ENCODE results near the gene ZPLD1.

The ZPLD1 gene

GRCh38 chr3:102447272-102447671 lies 12.5 kb downstream of the ZPLD1 start:
- Histone ChIP-seq H3K9me2 (ENCODE audit: low read depth, low read length) (no peaks in the 10 kb centered on the region), H3K36me3 (ENCODE audit: insufficient read depth, low read length) (no peaks in the 10 kb centered on the region), H3K79me2 (ENCODE audit: insufficient read depth, low read length) (no peaks in the 10 kb centered on the region), H3K4me2 (ENCODE audit: low read length) (no peak overlapping the region), H3K4me3 (ENCODE audit: low read depth, low read length, poor library complexity, severe bottlenecking) (no peak overlapping the region), H4K20me1 (ENCODE audit: insufficient read depth, low read length) (no peaks in the 10 kb centered on the region), H2AFZ (ENCODE audit: low read length) (no peak overlapping the region), H3F3A (ENCODE audit: insufficient read depth, low read length) (no peaks in the 10 kb centered on the region), H3K27me3 (ENCODE audit: insufficient read depth, low read length) (no peaks in the 10 kb centered on the region), H3K9me3 (ENCODE audit: low read length) (no peaks in the 10 kb centered on the region), H3K27ac (ENCODE audit: low read depth, low read length, poor library complexity, severe bottlenecking) (no peak overlapping the region), H3K9ac (ENCODE audit: low read length) (no peak overlapping the region), H3K4me1 (ENCODE audit: insufficient read depth, low read length, severe bottlenecking) (no peaks in the 10 kb centered on the region)
- no peak for TF ChIP-seq EZH2 (IDR thresholded peaks at IDR 0.05; ENCODE audit: borderline replicate concordance, low read length)
- TF ChIP-seq, protein P1, sequence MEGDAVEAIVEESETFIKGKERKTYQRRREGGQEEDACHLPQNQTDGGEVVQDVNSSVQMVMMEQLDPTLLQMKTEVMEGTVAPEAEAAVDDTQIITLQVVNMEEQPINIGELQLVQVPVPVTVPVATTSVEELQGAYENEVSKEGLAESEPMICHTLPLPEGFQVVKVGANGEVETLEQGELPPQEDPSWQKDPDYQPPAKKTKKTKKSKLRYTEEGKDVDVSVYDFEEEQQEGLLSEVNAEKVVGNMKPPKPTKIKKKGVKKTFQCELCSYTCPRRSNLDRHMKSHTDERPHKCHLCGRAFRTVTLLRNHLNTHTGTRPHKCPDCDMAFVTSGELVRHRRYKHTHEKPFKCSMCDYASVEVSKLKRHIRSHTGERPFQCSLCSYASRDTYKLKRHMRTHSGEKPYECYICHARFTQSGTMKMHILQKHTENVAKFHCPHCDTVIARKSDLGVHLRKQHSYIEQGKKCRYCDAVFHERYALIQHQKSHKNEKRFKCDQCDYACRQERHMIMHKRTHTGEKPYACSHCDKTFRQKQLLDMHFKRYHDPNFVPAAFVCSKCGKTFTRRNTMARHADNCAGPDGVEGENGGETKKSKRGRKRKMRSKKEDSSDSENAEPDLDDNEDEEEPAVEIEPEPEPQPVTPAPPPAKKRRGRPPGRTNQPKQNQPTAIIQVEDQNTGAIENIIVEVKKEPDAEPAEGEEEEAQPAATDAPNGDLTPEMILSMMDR (IDR thresholded peaks at IDR 0.05; ENCODE audit: low read length): no peak

DNA sequence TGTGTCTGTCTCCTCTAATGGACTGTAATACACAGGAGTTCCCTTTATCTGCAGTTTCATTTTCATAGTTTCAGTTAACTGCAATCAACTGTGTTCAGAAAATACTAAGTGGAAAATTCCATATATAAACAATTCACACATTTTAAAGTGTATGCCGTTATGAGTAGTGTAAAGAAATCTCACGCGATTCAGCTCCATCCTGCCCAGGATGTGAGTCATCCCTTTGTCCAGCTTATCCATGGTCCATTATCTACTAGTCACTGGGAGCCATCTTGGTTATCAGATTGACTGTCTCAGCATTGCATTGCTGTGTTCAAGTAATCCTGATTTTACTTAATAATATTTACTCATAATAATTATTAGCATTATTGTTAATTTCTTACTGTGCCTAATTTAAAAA lies 14.5 kb downstream of the ZPLD1 start:
- Histone ChIP-seq H2AFZ (ENCODE audit: low read length) (no peak overlapping the region), H3F3A (ENCODE audit: insufficient read depth, low read length) (no peaks in the 10 kb centered on the region), H3K9me2 (ENCODE audit: low read depth, low read length) (no peaks in the 10 kb centered on the region), H3K9ac (ENCODE audit: low read length) (no peak overlapping the region), H3K9me3 (ENCODE audit: low read length) (no peaks in the 10 kb centered on the region), H3K4me2 (ENCODE audit: low read length) (no peak overlapping the region), H3K4me3 (ENCODE audit: low read depth, low read length, poor library complexity, severe bottlenecking) (no peak overlapping the region), H4K20me1 (ENCODE audit: insufficient read depth, low read length) (no peaks in the 10 kb centered on the region), H3K27me3 (ENCODE audit: insufficient read depth, low read length) (no peaks in the 10 kb centered on the region; the same call in 1 of the 2 replicates), H3K4me1 (ENCODE audit: insufficient read depth, low read length, severe bottlenecking) (no peaks in the 10 kb centered on the region), H3K27ac (ENCODE audit: low read depth, low read length, poor library complexity, severe bottlenecking) (no peak overlapping the region), H3K79me2 (ENCODE audit: insufficient read depth, low read length) (no peaks in the 10 kb centered on the region), H3K36me3 (ENCODE audit: insufficient read depth, low read length) (no peaks in the 10 kb centered on the region)
- TF ChIP-seq, protein P1 (IDR thresholded peaks at IDR 0.05; ENCODE audit: low read length): no peak
- TF ChIP-seq EZH2 (IDR thresholded peaks at IDR 0.05; ENCODE audit: borderline replicate concordance, low read length): no peak

- H4K20me1 ChIP-seq (ENCODE audit: insufficient read depth, low read length): no peaks in the 10 kb centered on the region
- H3K27me3 ChIP-seq (ENCODE audit: insufficient read depth, low read length): no peaks in the 10 kb centered on the region; the same call in 1 of the 2 replicates
- no peaks in the 10 kb centered on the region for H3K4me1 ChIP-seq (ENCODE audit: insufficient read depth, low read length, severe bottlenecking)
- H3K27ac ChIP-seq (ENCODE audit: low read depth, low read length, poor library complexity, severe bottlenecking): no peak overlapping the region
- H3K9me2 ChIP-seq (ENCODE audit: low read depth, low read length): no peaks in the 10 kb centered on the region
- H3K36me3 ChIP-seq (ENCODE audit: insufficient read depth, low read length): no peaks in the 10 kb centered on the region
- H2AFZ ChIP-seq (ENCODE audit: low read length): no peak overlapping the region
- no peak overlapping the region for H3K4me2 ChIP-seq (ENCODE audit: low read length)
- H3K4me3 ChIP-seq (ENCODE audit: low read depth, low read length, poor library complexity, severe bottlenecking): no peak overlapping the region
- H3K9me3 ChIP-seq (ENCODE audit: low read length): no peaks in the 10 kb centered on the region
- no peaks in the 10 kb centered on the region for H3K79me2 ChIP-seq (ENCODE audit: insufficient read depth, low read length)
- H3K9ac ChIP-seq (ENCODE audit: low read length): no peak overlapping the region
- H3F3A ChIP-seq (ENCODE audit: insufficient read depth, low read length): no peaks in the 10 kb centered on the region
- TF ChIP-seq, protein P1 (IDR thresholded peaks at IDR 0.05; ENCODE audit: low read length): no peak
- no peak for TF ChIP-seq EZH2 (IDR thresholded peaks at IDR 0.05; ENCODE audit: borderline replicate concordance, low read length)
These were observed 15.1 kb downstream of the ZPLD1 start for GRCh38 chr3:102449930-102450329.

Measured in OCI-LY1 (cell line).